ENCODE measurements around the gene MAPKAP1.

Gene MAPKAP1

GRCh38 chr9:125726456-125727132 is 19.6 kb upstream of the MAPKAP1 start:
- DNase-seq (ENCODE audit: low read depth), result no peak
- TF ChIP-seq, protein P1, sequence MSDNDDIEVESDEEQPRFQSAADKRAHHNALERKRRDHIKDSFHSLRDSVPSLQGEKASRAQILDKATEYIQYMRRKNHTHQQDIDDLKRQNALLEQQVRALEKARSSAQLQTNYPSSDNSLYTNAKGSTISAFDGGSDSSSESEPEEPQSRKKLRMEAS (IDR thresholded peaks at IDR 0.05; ENCODE audit: low read depth, low read length), result no peak
- no peak for TF ChIP-seq MYC (IDR thresholded peaks at IDR 0.05; ENCODE audit: low read depth, low read length)
- no peak for TF ChIP-seq CTCF (IDR thresholded peaks at IDR 0.05; ENCODE audit: low read depth, low read length)
- no peak for TF ChIP-seq POLR2A (IDR thresholded peaks at IDR 0.05; ENCODE audit: extremely low read depth, insufficient read length)
- H3K4me3 ChIP-seq (ENCODE audit: low read depth, low read length), result no peak overlapping the region

GRCh38 chr9:125707472-125707804 is 430 bp upstream of the MAPKAP1 start:
- TF ChIP-seq MYC (IDR thresholded peaks at IDR 0.05; ENCODE audit: low read depth, low read length) (no peak), POLR2A (IDR thresholded peaks at IDR 0.05; ENCODE audit: extremely low read depth, insufficient read length) (no peak), CTCF (IDR thresholded peaks at IDR 0.05; ENCODE audit: low read depth, low read length) (no peak)
- TF ChIP-seq, protein P1 (IDR thresholded peaks at IDR 0.05; ENCODE audit: low read depth, low read length), result no peak
- H3K4me3 ChIP-seq (ENCODE audit: low read depth, low read length), result peak overlapping the region; percentile 53
- DNase-seq (ENCODE audit: low read depth), result no peak

DNA sequence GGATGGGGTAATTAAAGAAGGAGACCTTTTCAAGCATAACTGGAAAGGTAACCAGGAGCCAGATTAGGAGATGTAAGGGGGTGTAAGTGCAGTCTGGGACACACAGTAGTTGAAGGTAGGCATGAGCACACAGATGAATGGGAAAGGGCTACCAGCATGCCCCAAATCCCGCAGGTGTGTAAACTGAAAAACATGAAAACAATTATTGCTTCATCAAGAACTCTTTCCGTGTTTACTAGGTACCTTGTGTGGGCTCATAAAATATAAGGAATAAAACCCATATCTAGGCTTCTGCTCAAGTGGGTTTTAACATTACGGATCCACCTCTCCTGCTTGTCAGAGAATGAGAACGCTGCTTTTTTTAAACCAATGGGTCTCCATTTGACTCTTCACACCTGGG is 1.1 kb downstream of the MAPKAP1 start:
- DNase-seq (ENCODE audit: low read depth), result no peak
- TF ChIP-seq CTCF (IDR thresholded peaks at IDR 0.05; ENCODE audit: low read depth, low read length) (no peak), MYC (IDR thresholded peaks at IDR 0.05; ENCODE audit: low read depth, low read length) (no peak)
- TF ChIP-seq, protein P1 (IDR thresholded peaks at IDR 0.05; ENCODE audit: low read depth, low read length), result no peak

GRCh38 chr9:125703662-125704061 is 3.3 kb downstream of the MAPKAP1 start:
- TF ChIP-seq POLR2A (IDR thresholded peaks at IDR 0.05; ENCODE audit: extremely low read depth, insufficient read length) (no peak), CTCF (IDR thresholded peaks at IDR 0.05; ENCODE audit: low read depth, low read length) (no peak), MYC (IDR thresholded peaks at IDR 0.05; ENCODE audit: low read depth, low read length) (no peak)
- TF ChIP-seq, protein P1 (IDR thresholded peaks at IDR 0.05; ENCODE audit: low read depth, low read length), result no peak
- no peak for DNase-seq (ENCODE audit: low read depth)
- H3K4me3 ChIP-seq (ENCODE audit: low read depth, low read length), result no peak overlapping the region

More for the DNA sequence above, 1.1 kb downstream of the MAPKAP1 start:
- H3K4me3 ChIP-seq (ENCODE audit: low read depth, low read length), result peak overlapping the region; percentile 92

GRCh38 chr9:125701351-125701750 is 5.7 kb downstream of the MAPKAP1 start:
- no peak overlapping the region for H3K4me3 ChIP-seq (ENCODE audit: low read depth, low read length)
- DNase-seq (ENCODE audit: low read depth), result no peak
- TF ChIP-seq POLR2A (IDR thresholded peaks at IDR 0.05; ENCODE audit: extremely low read depth, insufficient read length), result no peak
- TF ChIP-seq, protein P1 (IDR thresholded peaks at IDR 0.05; ENCODE audit: low read depth, low read length), result no peak
- TF ChIP-seq CTCF (IDR thresholded peaks at IDR 0.05; ENCODE audit: low read depth, low read length), result no peak
- TF ChIP-seq MYC (IDR thresholded peaks at IDR 0.05; ENCODE audit: low read depth, low read length), result no peak

Data from NB4 (cell line).